NCI-H2196 treated with DMSO at 0.1 percent for 48 hours (cell line): ENCODE results near the gene TPCN2.
"Not testable (repeated sequence)": the region's sequence is repeated elsewhere in the genome, so short reads cannot be mapped to it uniquely, and the experiment has no call there.

Experiments
- DNase-seq: peaks from one replicate; lab custom pipeline; 2025; ENCODE audit not compliant: unreplicated experiment; lab: John Stamatoyannopoulos, UW

TPCN2 gene

DNA sequence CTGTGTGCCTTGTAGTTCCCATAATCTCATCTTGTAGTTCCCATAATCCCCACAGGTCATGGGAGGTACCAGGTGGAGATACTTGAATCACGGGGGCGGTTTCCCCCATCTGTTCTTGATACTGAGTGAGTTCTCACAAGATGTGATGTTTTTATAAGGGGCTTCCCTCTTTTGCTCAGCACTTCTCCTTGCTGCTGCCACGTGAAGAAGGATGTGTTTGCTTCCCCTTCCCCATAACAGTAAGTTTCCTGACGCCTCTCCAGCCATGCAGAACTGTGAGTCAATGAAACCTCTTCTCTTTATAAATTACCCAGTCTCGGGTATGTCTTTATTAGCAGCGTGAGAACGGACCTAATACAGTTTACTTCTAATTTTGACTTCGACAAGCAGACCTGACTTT is 93.0 kb downstream of the TPCN2 start:
- DNase-seq, result no peak

DNA sequence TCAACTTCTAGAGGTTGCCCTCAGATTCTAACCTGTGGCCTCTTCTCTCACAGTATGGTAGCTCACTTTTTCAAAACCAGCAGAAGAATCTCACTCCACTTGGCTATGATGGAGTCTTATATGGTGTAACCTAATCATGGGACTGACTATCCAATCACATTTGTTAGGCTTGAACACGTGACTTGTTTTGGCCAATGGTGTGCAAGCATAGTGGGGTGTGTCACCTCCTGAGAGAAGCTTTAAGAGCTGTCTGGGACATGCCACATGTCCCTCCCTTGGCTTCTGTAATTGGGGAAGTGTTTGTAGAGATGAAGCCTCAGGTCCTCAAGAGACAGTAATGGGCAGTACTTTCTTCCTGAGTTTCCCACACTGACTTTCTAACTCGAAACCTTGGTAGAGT is 94.2 kb downstream of the TPCN2 start:
- no peak for DNase-seq

DNA sequence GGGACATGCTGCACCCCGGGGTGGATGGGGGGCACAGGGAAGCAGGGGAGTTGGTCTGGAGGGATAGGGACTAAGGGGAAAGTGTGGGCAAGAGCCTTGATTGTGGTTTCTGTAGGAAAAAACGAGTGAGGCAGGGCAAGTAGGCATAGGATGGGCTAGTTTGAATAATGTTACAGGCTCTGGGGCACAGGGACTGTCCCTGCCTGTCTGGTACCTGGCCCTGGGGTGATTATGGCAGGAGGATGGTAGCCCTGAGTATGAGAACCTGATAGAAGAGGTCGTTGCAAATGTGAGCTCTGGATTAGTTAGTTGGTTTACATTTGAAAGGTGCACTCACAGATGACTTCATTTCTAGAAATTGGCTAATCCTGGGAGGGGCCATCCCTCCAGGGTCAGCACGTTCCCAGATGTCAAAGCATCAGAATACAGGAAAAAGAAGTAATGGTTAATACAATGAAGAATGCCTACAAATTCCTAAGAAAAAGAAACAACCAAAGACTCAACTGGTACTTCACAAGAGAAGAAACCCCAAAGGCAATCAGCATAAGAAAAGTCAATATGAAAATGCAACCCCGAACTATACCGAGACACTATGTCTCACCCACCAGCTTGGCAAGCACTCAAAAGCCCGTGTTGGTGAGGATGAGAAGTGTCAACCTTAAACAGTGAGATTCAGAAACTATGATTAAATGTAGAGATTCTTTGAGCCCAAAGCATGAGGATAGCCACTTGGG is 95.8 kb downstream of the TPCN2 start:
- DNase-seq, result no peak

DNA sequence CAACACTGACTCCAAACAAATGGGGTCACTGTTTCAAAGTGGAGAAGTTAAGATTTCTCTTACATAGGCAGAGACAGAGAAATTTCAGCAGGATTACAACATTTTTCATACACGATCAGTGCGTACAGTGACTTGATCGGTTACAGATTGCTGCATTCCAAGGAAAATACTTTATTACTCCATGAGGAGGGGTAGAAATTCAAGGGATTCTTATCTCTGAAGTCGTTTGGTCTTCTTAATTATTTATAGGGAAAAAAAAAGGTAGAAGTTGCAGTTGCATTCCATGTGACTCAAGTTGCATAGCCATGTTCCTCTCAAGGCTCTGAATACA is 96.3 kb downstream of the TPCN2 start:
- no peak for DNase-seq

DNA sequence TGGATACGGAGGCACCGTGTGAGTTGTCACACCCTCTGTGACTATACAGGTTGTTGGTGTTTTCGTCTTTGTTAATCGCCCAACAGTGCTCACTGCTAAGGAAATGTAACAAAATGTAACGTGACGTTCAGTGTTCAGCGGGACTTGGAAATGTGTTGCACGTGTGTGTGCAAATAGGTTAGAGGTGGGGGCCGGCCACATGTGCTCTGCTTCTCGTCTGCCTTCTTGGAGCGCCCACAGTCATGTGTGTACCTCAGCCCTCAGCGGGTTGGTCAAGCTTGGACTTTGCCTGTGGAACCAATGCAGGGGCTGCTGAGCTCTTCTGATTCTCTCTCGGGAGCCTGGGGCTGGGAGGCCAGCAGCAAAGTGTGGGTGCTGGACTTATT is 99.6 kb downstream of the TPCN2 start:
- no peak for DNase-seq

DNA sequence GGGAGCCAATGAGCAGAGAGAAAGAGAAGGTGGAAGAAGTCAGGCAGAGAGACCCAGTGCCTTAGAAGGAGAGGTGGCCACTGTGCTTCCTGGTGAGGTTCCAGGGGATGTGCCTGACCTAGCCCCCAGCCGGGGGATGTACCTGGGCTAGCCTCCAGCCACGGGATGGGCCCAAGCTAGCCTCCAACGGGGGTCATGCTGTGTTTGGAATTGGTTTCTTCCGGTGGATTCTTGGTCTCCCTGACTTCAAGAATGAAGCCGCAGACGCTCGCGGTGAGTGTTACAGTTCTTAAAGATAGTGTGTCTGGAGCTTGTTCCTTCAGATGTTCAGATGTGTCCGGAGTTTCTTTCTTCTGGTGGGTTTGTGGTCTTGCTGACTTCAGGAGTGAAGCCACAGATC is 100.1 kb downstream of the TPCN2 start:
- no peak for DNase-seq

DNA sequence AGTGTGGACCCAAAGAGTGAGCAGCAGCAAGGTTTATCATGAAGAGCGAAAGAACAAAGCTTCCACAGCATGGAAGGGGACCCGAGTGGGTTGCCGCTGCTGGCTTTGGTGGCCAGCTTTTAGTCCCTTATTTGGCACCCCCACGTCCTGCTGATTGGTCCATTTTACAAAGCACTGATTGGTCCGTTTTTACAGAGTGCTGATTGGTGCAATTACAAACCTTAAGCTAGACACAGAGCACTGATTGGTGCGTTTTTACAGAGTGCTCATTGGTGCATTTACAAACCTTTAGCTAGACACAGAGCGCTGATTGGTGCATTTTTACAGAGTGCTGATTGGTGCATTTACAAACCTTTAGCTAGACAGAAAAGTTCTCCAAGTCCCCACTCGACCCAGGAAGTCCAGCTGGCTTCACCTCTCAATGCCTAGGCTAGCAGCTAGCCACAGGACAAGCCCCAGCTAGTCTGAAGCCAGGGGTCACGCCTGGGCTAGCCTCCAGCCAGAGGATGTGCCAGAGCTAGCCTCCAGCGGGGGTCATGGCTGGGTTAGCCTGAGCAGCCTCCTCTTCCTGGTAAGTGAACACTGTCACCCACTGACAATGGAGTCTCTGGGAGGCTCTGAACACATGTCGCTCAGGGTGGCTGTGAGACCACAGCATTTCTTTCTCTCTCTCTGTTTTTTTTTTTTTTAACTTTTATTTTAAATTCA is 100.8 kb downstream of the TPCN2 start:
- DNase-seq, result not testable (repeated sequence)

DNA sequence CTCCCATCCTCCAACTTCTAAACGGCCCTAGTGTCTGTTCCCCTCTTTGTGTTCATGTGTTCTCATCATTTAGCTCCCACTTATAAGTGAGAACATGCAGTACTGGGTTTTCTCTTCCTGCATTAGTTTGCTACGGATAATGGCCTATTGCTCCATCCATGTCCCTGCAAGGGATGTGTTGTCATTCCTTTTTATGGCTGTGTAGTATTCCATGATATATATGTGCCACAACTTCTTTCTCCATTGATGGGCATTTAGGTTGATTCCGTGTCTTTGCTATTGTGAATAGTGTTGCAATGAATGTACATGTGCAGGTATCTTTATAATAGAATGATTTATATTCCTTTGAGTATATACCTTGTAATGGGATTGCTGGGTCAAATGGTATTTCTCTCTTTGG is 101.4 kb downstream of the TPCN2 start:
- DNase-seq, result no peak

DNA sequence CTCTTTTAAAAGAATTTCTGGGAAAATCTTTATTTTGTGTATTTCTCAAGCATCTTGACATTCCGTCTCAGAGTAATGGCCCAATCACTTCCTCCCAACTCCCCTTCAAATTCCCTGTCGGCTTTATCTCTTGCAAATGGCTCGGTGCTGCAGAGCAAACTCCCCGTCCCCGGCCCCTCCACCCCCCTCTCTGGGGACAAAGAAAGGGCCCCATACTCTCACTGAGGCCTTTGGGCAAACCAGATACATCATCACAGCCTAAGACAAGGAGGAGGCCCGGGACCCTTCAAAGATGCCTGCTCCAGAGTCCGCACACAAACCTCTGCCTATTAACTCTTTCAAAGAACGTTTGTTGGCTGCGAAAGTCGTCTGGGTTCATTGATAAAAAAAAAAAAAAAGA is 103.1 kb downstream of the TPCN2 start:
- no peak for DNase-seq

DNA sequence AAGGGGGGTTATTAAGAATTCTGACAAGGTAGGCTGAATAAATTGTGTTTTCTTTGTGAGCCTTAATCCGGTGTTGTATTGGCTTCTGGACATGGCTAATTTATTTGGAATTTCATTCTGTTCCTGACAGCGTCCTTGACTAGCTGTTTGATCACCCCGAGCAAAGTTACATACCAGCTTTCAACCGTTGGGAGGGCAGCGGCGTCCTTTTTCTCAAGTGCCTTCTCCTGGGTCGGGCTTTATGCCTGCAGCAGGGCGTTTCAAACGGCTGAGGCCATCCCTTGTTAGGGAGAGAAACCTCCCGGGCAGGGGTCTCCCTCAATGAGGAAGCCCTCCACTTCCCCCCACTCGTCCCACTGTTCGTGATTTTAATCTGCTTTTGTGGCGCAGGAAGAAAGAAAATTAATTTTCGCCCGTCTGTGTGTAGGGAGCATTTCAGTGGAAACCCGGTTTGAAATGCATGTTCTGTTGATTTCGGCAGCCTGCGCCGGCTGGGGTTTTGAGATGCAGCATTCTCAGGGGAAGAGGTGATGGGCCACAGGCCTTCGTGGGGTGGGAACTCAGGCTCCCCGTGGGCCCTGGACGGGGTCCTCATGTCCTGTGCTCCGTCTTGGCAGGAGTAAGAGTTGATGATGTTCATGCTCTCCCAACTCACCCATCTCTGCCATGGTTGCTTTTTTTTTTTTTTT is 104.1 kb downstream of the TPCN2 start:
- no peak for DNase-seq

DNA sequence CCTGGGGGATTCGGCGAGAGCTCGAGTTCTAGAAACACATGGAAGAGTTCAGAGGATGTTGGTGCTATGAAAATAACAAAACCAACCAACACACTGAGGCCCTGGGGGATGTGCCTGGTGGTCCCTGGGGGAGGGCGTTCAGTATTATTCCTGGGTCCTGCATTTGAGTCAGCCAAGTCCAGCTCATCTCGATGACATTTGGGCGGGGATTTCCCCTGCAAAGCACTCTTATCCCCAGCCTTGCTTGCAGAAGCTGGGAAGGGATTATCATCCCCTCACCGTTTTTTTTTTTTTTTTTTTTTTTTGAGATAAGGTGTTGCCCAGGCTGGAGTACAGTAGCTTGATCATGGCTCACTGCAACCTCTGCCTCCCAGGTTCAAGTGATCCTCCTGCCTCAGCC is 104.9 kb downstream of the TPCN2 start:
- DNase-seq, result no peak

DNA sequence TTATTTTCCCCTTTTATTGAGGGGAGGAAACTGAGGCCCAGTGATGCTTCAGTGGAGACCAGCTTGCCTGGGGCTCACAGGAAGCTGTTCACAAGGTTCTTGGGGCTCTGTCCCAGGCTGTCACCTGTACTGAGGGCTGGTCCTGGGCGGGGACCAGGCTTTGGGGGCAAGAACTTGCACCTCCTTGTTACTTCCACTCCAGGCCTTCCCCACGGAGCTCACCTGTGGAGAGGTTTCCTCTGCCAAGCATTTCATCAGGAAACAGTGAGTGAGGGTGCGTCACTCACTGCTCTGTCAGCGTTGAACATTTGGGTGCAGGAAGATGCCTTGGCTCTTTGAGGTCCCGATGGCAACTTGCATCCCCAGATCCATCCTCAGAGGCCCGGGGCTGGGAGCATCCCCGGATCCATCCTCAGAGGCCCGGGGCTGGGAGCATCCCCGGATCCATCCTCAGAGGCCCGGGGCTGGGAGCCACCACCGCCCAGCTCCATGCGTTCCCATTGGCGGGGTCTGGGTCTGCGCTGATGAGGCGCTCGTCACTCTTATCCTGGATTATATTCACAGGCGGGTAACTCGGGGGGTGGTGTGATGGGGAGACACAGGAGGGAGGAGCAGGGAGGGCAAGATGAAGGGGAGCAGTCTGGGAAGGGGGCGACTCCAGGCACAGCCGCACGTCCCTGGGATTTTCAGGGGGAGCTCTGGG is 105.6 kb downstream of the TPCN2 start:
- no peak for DNase-seq

DNA sequence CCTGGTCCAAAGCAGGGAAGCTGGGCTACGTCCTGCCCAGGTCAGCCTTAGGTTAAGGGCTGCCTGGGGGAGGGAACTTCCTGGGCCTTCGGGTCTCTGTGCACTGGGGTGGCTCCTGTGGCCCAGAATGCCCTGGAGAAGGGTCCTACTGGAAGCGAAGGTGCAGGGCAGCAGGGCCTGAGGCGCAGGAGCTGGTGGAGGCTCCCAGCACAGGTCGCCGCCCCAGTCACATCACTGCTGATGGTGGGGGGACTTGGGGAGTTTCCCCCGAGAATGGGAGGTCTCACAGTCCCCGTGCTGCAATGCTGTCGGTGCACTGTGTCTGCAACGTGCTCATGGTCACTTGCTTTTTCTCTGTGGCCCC is 106.2 kb downstream of the TPCN2 start:
- DNase-seq, result no peak

DNA sequence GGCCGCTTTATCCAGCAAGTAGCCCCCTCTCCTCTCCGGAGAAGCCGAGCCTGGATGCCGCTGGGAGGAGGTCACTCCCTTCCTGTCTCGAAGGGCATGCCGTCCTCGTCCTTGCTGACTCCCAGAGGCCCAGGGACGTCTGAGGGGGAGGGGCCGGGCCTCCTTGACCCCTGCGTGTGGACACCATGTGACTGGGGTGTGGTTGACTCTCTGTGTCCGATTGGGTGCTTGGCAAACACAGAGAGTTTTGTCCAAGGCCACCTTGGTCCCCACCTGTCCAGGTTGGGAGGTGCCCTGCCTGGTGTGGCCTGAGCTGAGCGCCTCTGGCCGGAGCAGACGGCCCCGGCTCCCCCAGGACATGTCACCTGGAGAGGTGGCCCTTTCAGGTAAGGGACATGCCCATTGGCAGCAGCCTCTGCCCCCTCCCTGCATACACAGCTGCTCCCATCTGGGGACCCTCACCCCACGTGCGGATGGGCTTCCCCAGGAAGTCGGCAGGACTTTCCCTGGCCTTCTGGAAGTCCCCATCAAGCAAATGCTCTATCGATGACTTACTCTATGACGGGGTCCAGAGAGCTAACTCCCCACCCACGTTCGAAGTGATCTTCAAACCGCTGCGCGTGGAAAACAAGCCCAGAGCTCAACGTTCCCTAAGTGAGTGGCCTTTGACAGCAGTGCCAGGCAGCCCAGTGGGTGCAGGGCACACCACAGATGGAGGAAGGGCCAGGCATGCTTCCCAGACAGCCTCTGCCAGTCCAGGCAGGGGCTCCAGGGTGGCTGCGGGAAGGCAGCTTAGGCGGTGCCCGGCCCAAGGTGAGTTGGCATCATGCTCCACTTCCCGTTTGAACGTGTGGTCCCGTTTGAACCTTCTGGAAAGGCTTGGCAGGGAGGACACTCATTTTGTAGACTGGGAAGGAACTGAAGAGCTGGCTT is 106.8 kb downstream of the TPCN2 start, which contains the start of gene SMIM38:
SMIM38 (plus strand) TSS at position 634 of the 933 bp plus-strand sequence. CDS start 1,912 bp downstream, outside the sequence.
- no peak for DNase-seq

DNA sequence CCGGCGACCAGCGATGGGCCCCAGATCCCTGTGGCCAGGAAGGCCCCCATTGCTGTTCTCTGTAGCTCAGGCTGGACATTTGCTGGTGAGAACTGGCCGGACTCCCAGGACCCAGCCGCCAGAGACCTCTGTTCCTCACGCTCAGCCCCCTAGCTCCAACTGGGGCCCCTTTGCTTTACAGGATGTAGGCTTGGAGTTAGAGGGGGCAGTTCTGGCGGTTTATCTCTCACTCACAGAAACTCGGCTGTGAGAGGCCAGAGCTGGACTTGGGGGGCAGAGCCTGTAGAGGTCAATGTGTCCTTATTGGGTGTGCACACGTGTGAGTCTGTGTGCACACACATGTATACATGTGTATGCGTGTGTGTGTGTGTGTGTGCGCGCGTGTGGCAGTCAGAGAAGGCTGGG is 107.5 kb downstream of the TPCN2 start:
- no peak for DNase-seq

DNA sequence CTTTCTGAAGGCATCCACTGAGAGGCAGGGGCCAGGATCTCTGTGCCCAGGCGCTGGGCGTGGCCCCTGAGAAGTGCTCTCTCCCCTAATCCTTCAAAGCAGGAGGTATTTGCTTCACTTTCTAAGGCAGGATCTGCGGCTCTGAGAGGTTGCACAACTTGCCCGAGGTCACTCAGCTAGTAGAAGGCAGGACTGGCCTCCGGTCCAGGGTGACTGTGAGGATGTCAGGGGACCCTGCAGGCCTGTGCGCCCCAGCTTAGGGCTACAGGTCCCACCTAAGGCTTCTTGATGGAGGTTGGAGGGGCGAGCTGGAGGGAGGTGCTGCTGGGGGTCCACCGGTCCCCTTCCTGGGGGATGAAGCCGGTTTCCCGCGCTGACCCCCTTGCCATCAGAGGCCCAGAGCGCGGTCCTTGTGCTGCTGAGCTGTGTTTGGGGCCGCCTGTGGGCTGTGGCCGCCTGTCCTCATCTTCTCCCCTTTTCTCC is 108.0 kb downstream of the TPCN2 start:
- DNase-seq, result no peak

DNA sequence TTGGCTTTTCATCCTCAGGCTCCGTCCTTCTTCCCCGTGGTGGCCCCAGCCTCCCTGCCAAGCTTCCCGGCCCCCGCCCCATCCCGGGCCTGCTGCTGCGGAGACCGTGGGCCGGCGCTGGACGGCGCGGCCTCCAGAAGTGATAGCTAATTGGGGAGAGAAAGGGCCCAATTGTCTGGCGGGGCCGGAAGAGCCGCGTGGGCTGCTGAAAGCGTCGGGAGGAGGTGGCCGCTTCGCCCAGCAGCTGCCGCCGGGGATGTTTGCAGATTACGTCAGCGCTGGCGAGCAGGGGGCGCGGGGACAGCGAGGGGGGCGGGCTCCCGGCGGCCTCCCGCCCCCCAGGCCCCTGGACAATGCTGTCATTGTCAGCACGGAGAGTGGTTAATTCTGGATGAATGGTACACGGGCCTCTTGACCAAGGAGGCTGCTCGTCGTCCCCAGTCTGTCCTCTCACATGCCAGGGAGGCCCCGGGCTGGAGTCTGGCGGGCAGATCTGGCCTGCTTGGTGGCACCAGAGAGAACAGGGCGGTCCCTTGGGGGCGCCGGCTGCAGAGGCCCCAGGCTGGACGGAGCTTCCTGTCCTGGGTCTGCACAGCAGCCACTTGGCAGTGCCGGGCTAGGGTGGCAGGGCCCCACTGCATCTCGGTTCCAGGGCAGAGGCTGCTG is 108.6 kb downstream of the TPCN2 start:
- no peak for DNase-seq

DNA sequence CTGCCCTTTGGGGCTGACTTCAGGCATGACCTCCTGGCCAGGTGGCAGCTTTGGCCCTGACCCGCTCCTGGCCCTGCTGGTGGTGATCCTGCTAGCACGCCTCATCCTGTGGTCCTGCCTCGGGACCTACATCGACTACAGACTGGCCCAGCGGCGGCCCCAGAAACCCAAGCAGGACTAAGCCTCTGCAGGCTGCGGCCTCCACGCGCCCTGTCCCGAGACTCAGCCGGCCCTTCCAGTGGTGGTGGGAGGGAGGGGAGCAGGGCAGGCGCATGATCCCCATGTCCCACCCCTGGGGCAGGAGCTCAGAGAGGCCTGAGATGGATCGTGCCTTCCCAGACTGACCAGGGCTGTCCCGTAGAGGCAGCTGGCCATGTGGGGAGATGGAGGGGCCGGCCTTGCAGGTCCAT is 109.1 kb downstream of the TPCN2 start:
- DNase-seq, result no peak

DNA sequence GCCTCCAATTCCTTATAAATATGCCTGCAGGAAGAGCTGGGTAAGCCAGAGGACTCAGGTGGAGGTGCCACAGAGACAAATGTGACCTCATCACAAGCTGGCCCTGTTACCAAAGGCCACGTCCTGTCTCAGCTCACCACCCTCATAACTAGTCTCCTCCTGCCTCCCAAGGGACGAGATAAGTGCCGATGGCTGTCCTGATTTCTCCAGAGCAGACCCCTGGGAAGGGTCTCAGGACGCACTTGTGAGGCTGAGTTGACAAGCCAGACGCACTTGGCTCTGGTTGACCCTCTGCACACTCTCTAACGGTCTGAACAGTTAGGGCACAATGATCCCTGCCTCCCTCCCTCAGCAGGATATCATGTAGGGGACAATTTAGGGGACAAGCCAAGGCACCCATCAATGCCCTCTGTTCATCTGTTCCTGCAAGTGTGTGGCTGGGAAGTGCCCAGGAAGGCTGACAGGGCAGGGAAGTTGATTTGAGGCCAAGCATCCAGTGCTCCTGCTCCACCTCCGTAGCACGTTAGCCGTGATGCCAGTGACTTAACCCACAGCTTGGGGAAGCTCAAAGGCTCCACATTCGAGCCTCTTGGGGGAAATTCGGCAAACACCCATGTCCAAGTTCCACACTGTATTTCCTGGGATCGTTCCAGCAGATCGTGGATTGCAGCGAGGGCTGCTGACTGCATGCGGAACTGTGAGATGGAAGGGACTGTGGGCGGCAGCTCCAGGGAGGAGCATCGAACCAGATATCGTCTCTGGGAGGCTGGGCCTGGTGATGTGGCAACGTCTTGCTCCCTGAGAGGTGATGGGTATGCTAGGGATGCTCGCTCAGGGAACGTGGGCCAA is 109.8 kb downstream of the TPCN2 start:
- no peak for DNase-seq
